Right renal cortex interstitium (tissue), 3 donors: ENCODE measurements around the gene ID3. TPM values are rescaled to one million over a fixed set of nuclear protein-coding genes. Genes with fewer than 3 reads are reported as not detected.
"Not testable (repeated sequence)": the region's sequence is repeated elsewhere in the genome, so short reads cannot be mapped to it uniquely, and the experiment has no call there.

Experiments
- DNase-seq, 3 donors: peaks; one replicate each; pipeline ENCODE4 v3.0.0-alpha.2; 2013; ENCODE audit warnings: low read depth in 3 of 3, low spot score in 2 of 3
- polyA plus RNA-seq, 3 donors: library from polyadenylated mRNA; unstranded; fragments of 120-200 nt; gene quantifications; one replicate each; pipeline ENCODE4 v1.2.1, GENCODE V29; 2013; ENCODE audit not compliant: insufficient read length in 3 of 3

ID3 gene
- polyA plus RNA-seq, 3 donors: 267 to 340 (median 324) TPM

- no peak for DNase-seq
These were observed 4.6 kb downstream of the ID3 start for GRCh38 chr1:23554481-23555269.

- DNase-seq: no peak
These were observed 5.2 kb downstream of the ID3 start for GRCh38 chr1:23554127-23554480.

- no peak for DNase-seq
These were observed 5.8 kb downstream of the ID3 start for GRCh38 chr1:23553231-23554126.

- no peak for DNase-seq
These were observed 7.5 kb downstream of the ID3 start for GRCh38 chr1:23551849-23552248.

- no peak for DNase-seq
These were observed 10.6 kb downstream of the ID3 start for GRCh38 chr1:23548704-23549143.

- DNase-seq: no peak
These were observed 12.3 kb downstream of the ID3 start for GRCh38 chr1:23546897-23547584.

GRCh38 chr1:23545851-23546250 lies 13.4 kb downstream of the ID3 start:
- DNase-seq: no peak

GRCh38 chr1:23544444-23545389 lies 14.6 kb downstream of the ID3 start:
- no peak for DNase-seq

- no peak for DNase-seq
These were observed 15.4 kb downstream of the ID3 start for GRCh38 chr1:23543707-23544443.

- not testable (repeated sequence) for DNase-seq
These were observed 16.4 kb downstream of the ID3 start for GRCh38 chr1:23542940-23543339.

GRCh38 chr1:23539698-23540266 lies 19.5 kb downstream of the ID3 start:
- DNase-seq: no peak

GRCh38 chr1:23537296-23537973 lies 21.9 kb downstream of the ID3 start:
- no peak for DNase-seq

GRCh38 chr1:23533246-23534023 lies 25.9 kb downstream of the ID3 start:
- DNase-seq: no peak

GRCh38 chr1:23531562-23532094 lies 27.7 kb downstream of the ID3 start:
- DNase-seq: no peak

- DNase-seq: peak in 1 of 3 donors; percentile 56
These were observed 28.3 kb downstream of the ID3 start, which contains the start of gene E2F2 for GRCh38 chr1:23530747-23531561. E2F2 (minus strand) TSS chr1:23531233; CDS start chr1:23530793, 440 bp downstream.

GRCh38 chr1:23530087-23530746 lies 29.1 kb downstream of the ID3 start:
- no peak for DNase-seq
